IPS DF 6.9 (cell line): Measurements from ENCODE around the gene OSR1.
"Not testable (repeated sequence)": the region's sequence is repeated elsewhere in the genome, so short reads cannot be mapped to it uniquely, and the experiment has no call there.

ENCODE experiments used
- DNase-seq: peaks from one replicate; pipeline ENCODE4 v3.0.0-alpha.2; 2013; ENCODE audit warnings: low read depth, low spot score
- H3K27ac ChIP-seq: one replicate; pipeline ENCODE4 v1.5.1; 2013; ENCODE audit warnings: low read length, control low read depth
- H3K27me3 ChIP-seq: 2 replicates; pipeline ENCODE4 v1.6.1; 2013; ENCODE audit warnings: mild to moderate bottlenecking, low read length; ENCODE audit not compliant: control insufficient read depth, insufficient read depth
- H3K36me3 ChIP-seq: 2 replicates; pipeline ENCODE4 v1.6.1; 2013; ENCODE audit warnings: low read length; ENCODE audit not compliant: control insufficient read depth, insufficient read depth
- H3K4me1 ChIP-seq: 2 replicates; pipeline ENCODE4 v1.6.1; 2013; ENCODE audit warnings: low read length; ENCODE audit not compliant: control insufficient read depth, insufficient read depth
- H3K4me3 ChIP-seq: 2 replicates; pipeline ENCODE4 v1.5.1; 2013; ENCODE audit warnings: mild to moderate bottlenecking, low read length
- H3K9me3 ChIP-seq: 2 replicates; pipeline ENCODE4 v1.6.1; 2013; ENCODE audit warnings: low read length, inconsistent platforms; ENCODE audit not compliant: control insufficient read depth, insufficient read depth
- WGBS: extraction: QIAGEN DNeasy Blood & Tissue Kit; methylation state at CpG from one replicate; pipeline ENCODE4 v1.1.7; 2013; ENCODE audit warnings: mixed read lengths, missing lambda C conversion rate; ENCODE audit not compliant: insufficient read length, insufficient coverage; 5-methylcytosine and 5-hydroxymethylcytosine counted together

Gene OSR1

DNA sequence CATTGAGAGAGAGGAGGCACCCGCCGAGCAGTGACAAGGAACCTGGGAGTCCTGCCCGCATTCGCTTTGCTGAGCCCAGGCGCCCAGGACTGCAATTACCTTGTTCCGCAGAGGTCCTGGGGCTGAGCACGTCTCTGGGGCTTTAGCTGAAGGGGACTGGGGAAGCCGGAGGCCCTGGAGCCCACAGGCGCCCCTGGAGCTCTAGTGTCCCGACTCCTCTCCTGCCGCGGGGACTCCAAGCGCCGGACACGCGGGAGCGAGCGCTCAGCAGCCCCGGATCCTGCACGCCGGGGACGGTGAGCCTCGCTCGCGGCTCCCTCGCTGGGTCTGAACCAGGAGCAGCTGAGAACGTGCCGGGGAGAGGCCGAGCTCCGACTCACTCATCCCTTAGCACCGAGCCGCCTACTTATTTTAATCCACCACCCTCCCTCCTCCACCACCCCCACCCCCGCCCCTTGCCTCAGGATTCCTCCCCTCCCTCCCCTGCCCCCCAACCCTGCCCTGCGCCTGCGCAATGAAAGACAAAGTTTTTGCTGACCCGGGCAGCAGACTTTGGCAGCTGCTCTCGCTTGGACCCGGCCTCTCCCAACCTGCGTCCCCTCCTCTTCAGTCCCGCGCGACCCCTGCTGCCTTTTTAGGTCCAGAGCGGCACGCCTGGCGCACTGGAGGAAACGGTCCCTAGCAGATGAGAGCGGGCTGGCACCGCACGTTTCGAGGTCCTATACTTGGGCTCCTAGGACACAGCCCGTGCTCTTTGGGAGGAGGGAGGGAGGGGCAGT is at the start of gene OSR1:
Gene OSR1, minus strand, starts transcription at position 382 of the 779 bp plus-strand sequence. CDS start 4,818 bp downstream, outside the sequence.
- WGBS, result no CpG with 5 or more reads among the region's 51 CpGs
- H3K27me3 ChIP-seq, result peaks cover 97% of the 10 kb centered on the region
- no peaks in the 10 kb centered on the region for H3K9me3 ChIP-seq
- H3K4me3 ChIP-seq, result peak within 1 kb of the TSS; percentile 39; the same call in 1 of the 2 replicates
- no peak for DNase-seq
- H3K27ac ChIP-seq, result no peak within 1 kb of the TSS
- no peaks in the 10 kb centered on the region for H3K36me3 ChIP-seq
- H3K4me1 ChIP-seq, result peaks cover 6% of the 10 kb centered on the region

- no CpG with 5 or more reads among the region's 4 CpGs for WGBS
- no peak for DNase-seq
- H3K27ac ChIP-seq, result no peak overlapping the region
Observed at GRCh38 chr2:19403785-19404184, 45.4 kb upstream of the OSR1 start.

DNA sequence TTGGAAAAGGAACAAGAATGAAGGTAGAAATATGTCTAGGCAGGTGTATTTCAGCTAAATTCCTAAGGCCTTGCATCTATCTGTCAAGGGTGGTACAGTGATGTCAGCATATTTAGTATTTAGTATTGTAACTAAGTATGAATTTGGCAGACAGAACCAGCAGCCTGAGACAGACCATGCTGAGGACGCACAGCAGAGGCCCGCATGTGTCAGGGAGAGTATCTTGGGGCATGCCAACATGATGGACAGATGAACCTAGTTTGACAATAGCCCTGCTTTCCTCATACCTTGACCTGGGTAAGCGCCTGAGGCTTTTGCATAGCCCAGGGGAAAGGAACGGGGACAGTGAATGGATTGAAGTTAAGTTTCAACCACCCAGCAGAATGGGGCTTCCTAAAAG is 33.8 kb upstream of the OSR1 start:
- no peak for DNase-seq

More at GRCh38 chr2:19403785-19404184, 45.4 kb upstream of the OSR1 start:
- no peaks in the 10 kb centered on the region for H3K4me1 ChIP-seq
- no peaks in the 10 kb centered on the region for H3K27me3 ChIP-seq
- H3K9me3 ChIP-seq, result no peaks in the 10 kb centered on the region
- no peaks in the 10 kb centered on the region for H3K36me3 ChIP-seq
- no peak overlapping the region for H3K4me3 ChIP-seq

DNA sequence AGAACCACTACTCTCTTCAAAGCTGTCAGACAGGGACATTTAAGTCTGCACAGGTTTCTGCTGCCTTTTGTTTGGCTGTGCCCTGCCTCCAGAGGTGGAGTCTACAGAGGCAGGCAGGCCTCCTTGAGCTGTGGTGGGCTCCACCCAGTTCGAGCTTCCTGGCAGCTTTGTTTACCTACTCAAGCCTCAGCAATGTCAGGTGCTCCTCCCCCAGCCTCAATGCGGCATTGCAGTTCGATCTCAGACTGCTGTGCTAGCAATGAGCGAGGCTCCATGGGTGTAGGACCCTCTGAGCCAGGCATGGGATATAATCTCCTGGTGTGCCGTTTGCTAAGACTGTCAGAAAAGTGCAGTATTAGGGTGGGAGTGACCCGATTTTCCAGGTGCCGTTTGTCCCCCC is 31.0 kb upstream of the OSR1 start:
- not testable (repeated sequence) for H3K27me3 ChIP-seq, H3K4me3 ChIP-seq, H3K9me3 ChIP-seq, H3K4me1 ChIP-seq, H3K27ac ChIP-seq, DNase-seq, H3K36me3 ChIP-seq
- no CpG with 5 or more reads among the region's 7 CpGs for WGBS

More for the DNA sequence above, 33.8 kb upstream of the OSR1 start:
- Histone ChIP-seq H3K27ac (no peak overlapping the region), H3K36me3 (no peaks in the 10 kb centered on the region), H3K4me1 (no peaks in the 10 kb centered on the region), H3K27me3 (no peaks in the 10 kb centered on the region), H3K4me3 (no peak overlapping the region), H3K9me3 (no peaks in the 10 kb centered on the region)
- WGBS, result no CpG with 5 or more reads among the region's 4 CpGs

DNA sequence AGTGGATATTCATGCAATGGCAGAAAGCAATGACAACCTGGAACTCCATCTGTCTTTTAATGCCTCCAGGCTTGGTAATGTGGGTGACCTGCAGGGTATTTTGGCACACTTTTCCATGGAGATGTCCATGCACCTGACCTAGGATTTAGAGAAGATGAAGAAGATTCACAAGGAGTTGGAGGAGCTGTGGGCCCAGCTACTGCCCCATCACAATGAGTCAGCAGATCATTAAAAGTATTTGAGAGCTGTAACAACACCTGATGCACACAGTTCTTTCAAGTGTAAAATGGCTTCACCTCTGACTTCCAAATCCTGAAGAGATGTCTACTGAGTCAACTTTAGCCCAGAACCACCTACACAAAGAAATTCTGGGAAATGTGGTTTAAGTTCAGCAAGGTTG is 22.1 kb upstream of the OSR1 start:
- H3K9me3 ChIP-seq, result no peaks in the 10 kb centered on the region
- no peak for DNase-seq
- H3K27me3 ChIP-seq, result no peaks in the 10 kb centered on the region
- no peaks in the 10 kb centered on the region for H3K36me3 ChIP-seq
- H3K4me1 ChIP-seq, result no peaks in the 10 kb centered on the region
- no peak overlapping the region for H3K4me3 ChIP-seq
- H3K27ac ChIP-seq, result no peak overlapping the region

DNA sequence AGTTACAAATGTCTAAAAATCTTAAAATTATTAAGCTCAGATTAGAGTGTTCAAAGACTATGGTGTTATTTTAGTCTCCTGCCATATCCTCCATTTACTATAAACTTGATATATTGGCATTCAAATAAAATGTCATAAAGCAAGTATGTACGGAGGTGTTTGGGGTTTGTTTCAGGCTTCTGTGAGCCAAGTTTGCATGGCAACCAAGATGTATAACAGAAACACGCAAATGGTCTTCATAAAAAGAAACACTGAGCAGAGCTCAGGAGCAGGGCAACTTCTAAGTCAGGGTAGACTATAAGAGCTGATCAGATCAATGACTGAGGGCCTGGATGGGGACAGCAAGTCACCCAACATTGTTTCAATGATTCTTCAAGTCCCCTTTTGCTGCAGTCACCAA is 20.5 kb upstream of the OSR1 start:
- Histone ChIP-seq H3K27me3 (no peaks in the 10 kb centered on the region), H3K4me3 (no peak overlapping the region), H3K36me3 (no peaks in the 10 kb centered on the region), H3K27ac (no peak overlapping the region), H3K4me1 (no peaks in the 10 kb centered on the region), H3K9me3 (no peaks in the 10 kb centered on the region)
- WGBS, result no CpG with 5 or more reads among the region's 2 CpGs
- DNase-seq, result no peak

GRCh38 chr2:19377717-19378116 is 19.3 kb upstream of the OSR1 start:
- H3K27me3 ChIP-seq, result no peaks in the 10 kb centered on the region
- H3K27ac ChIP-seq, result no peak overlapping the region
- no peak for DNase-seq
- H3K4me3 ChIP-seq, result no peak overlapping the region
- H3K4me1 ChIP-seq, result no peaks in the 10 kb centered on the region
- WGBS, result no CpG with 5 or more reads among the region's 3 CpGs
- no peaks in the 10 kb centered on the region for H3K9me3 ChIP-seq
- no peaks in the 10 kb centered on the region for H3K36me3 ChIP-seq

GRCh38 chr2:19373352-19373751 is 14.9 kb upstream of the OSR1 start:
- H3K27ac ChIP-seq, result no peak overlapping the region
- WGBS, result no CpG with 5 or more reads among the region's 2 CpGs
- no peaks in the 10 kb centered on the region for H3K27me3 ChIP-seq
- no peak overlapping the region for H3K4me3 ChIP-seq
- H3K36me3 ChIP-seq, result no peaks in the 10 kb centered on the region
- H3K9me3 ChIP-seq, result no peaks in the 10 kb centered on the region
- no peak for DNase-seq
- no peaks in the 10 kb centered on the region for H3K4me1 ChIP-seq

DNA sequence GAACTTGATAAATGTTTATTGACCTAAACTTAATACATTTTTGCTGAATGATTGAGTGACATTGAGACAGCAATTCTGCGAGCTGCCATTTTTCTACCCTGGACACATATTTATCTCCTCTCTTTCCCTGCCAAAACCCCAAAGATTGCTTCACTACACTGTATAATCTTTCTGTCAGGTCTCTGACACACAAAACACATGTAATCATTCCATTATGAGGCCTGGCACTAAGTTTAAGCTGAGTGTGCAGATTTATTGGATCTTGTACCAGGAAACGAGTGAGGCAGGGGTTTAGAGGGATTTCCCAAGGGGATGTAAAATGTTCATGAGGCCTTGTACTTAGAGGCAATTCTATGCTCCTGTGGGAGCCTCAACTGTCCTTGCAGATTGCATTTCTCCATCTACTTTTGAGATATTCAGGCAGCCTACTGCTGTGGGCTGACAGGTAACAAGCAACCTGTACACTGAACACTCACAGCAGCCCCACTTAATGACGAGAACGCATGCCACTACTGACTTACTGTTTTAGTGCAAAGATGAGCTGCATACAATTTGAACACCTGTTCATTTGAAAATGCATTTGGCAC is 13.7 kb upstream of the OSR1 start:
- no peak for DNase-seq
- H3K9me3 ChIP-seq, result no peaks in the 10 kb centered on the region
- no peaks in the 10 kb centered on the region for H3K27me3 ChIP-seq
- no peak overlapping the region for H3K4me3 ChIP-seq
- no CpG with 5 or more reads among the region's 4 CpGs for WGBS
- H3K27ac ChIP-seq, result no peak overlapping the region
- H3K36me3 ChIP-seq, result no peaks in the 10 kb centered on the region
- H3K4me1 ChIP-seq, result no peaks in the 10 kb centered on the region

GRCh38 chr2:19369341-19369955 is 11.0 kb upstream of the OSR1 start:
- no peak for DNase-seq
- H3K9me3 ChIP-seq, result no peaks in the 10 kb centered on the region
- WGBS, result no CpG with 5 or more reads among the region's 2 CpGs

More at GRCh38 chr2:19369341-19369955, 11.0 kb upstream of the OSR1 start:
- Histone ChIP-seq H3K4me3 (no peak overlapping the region), H3K36me3 (no peaks in the 10 kb centered on the region), H3K27ac (no peak overlapping the region), H3K27me3 (peaks cover 4% of the 10 kb centered on the region; the same call in 1 of the 2 replicates), H3K4me1 (no peaks in the 10 kb centered on the region)
